Osteocyte (in vitro differentiated cells): ENCODE results near the gene RPLP2. TPM values are rescaled to one million over a fixed set of nuclear protein-coding genes. Genes with fewer than 3 reads are reported as not detected.

Source experiments
- DNase-seq: peaks from one replicate; pipeline ENCODE4 v3.0.0; 2021; ENCODE audit warnings: mixed read lengths; ENCODE audit not compliant: unreplicated experiment; ENCODE audit errors: extremely low spot score
- H3K27ac Mint-ChIP-seq: one replicate; pipeline ENCODE4 v1.8.0; 2021; ENCODE audit warnings: mild to moderate bottlenecking, mixed read lengths; ENCODE audit not compliant: unreplicated experiment
- H3K27me3 Mint-ChIP-seq: one replicate; pipeline ENCODE4 v1.8.0; 2021; ENCODE audit warnings: mixed read lengths; ENCODE audit not compliant: unreplicated experiment
- H3K36me3 Mint-ChIP-seq: one replicate; pipeline ENCODE4 v1.8.0; 2021; ENCODE audit warnings: mixed read lengths; ENCODE audit not compliant: unreplicated experiment
- H3K4me1 Mint-ChIP-seq: one replicate; pipeline ENCODE4 v1.8.0; 2021; ENCODE audit warnings: mixed read lengths; ENCODE audit not compliant: unreplicated experiment
- H3K4me3 Mint-ChIP-seq: one replicate; pipeline ENCODE4 v1.8.0; 2021; ENCODE audit warnings: mild to moderate bottlenecking, moderate library complexity, mixed read lengths; ENCODE audit not compliant: unreplicated experiment
- H3K9me3 Mint-ChIP-seq: one replicate; pipeline ENCODE4 v1.8.0; 2021; ENCODE audit warnings: mixed read lengths; ENCODE audit not compliant: unreplicated experiment
- CTCF ChIP-seq: fragments of 200-600 bp; sonication (generic); IDR thresholded peaks from 2 replicates; pipeline ENCODE4 v1.5.0; 2021; ENCODE audit warnings: antibody characterized with exemption, mild to moderate bottlenecking, moderate library complexity
- total RNA-seq: library from RNA; stranded (reverse); gene quantifications from 2 replicates; pipeline ENCODE4 v1.2.1, GENCODE V29; 2021

Gene RPLP2
- total RNA-seq, 1 donor from 2014 or later: 1,500 TPM

- Mint-ChIP-seq H3K36me3 (no peaks in the 10 kb centered on the region), H3K9me3 (no peaks in the 10 kb centered on the region), H3K4me1 (peaks cover 23% of the 10 kb centered on the region), H3K4me3 (no peak overlapping the region), H3K27ac (no peak overlapping the region), H3K27me3 (no peaks in the 10 kb centered on the region)
- TF ChIP-seq CTCF: no peak
- no peak for DNase-seq
These were observed 49.1 kb downstream of the RPLP2 start for GRCh38 chr11:858762-859339.

- H3K9me3 Mint-ChIP-seq: no peaks in the 10 kb centered on the region
- DNase-seq: no peak
- no peaks in the 10 kb centered on the region for H3K27me3 Mint-ChIP-seq
- TF ChIP-seq CTCF: no peak
- H3K4me1 Mint-ChIP-seq: peaks cover 23% of the 10 kb centered on the region
- no peak overlapping the region for H3K27ac Mint-ChIP-seq
- no peaks in the 10 kb centered on the region for H3K36me3 Mint-ChIP-seq
- H3K4me3 Mint-ChIP-seq: no peak overlapping the region
These were observed 49.8 kb downstream of the RPLP2 start for GRCh38 chr11:859394-860131.

- no peak for DNase-seq
- Mint-ChIP-seq H3K36me3 (no peaks in the 10 kb centered on the region), H3K4me3 (no peak overlapping the region), H3K9me3 (no peaks in the 10 kb centered on the region), H3K4me1 (peaks cover 23% of the 10 kb centered on the region), H3K27me3 (no peaks in the 10 kb centered on the region), H3K27ac (no peak overlapping the region)
- no peak for TF ChIP-seq CTCF
These were observed 50.7 kb downstream of the RPLP2 start for GRCh38 chr11:860234-861104.

GRCh38 chr11:861105-861479 is 51.3 kb downstream of the RPLP2 start:
- Mint-ChIP-seq H3K27me3 (no peaks in the 10 kb centered on the region), H3K36me3 (no peaks in the 10 kb centered on the region), H3K27ac (no peak overlapping the region), H3K4me3 (no peak overlapping the region), H3K9me3 (no peaks in the 10 kb centered on the region), H3K4me1 (peaks cover 23% of the 10 kb centered on the region)
- DNase-seq: no peak
- no peak for TF ChIP-seq CTCF
